SK-N-SH treated with all-trans-retinoic acid at 6 μM for 48 hours (cell line): Measurements from ENCODE around the gene FRMPD2.

Experiments used
- ATAC-seq: fragments of 200-7000 bp; cut with Tn5 transposase; 3 replicates; pipeline ENCODE4 v1.9.1; 2020; ENCODE audit warnings: mild to moderate bottlenecking, moderate library complexity
- ARNTL ChIP-seq: fragments of 450-650 bp; formaldehyde crosslinking; IDR thresholded peaks from 2 replicates; pipeline ENCODE4 v1.5.0; 2020; ENCODE audit warnings: low read depth, mild to moderate bottlenecking, moderate library complexity, borderline replicate concordance
- BACH2 ChIP-seq: fragments of 250-450 bp; sonication (Bioruptor Pico); IDR thresholded peaks from 2 replicates; pipeline ENCODE4 v1.9.0; 2021; ENCODE audit warnings: mild to moderate bottlenecking, borderline replicate concordance
- CSDC2 ChIP-seq: fragments of 250-450 bp; sonication (Bioruptor Pico); IDR thresholded peaks from 2 replicates; pipeline ENCODE4 v1.5.0; 2020; ENCODE audit warnings: mild to moderate bottlenecking, moderate library complexity
- ESRRG ChIP-seq: fragments of 250-450 bp; sonication (Bioruptor Pico); IDR thresholded peaks from 2 replicates; pipeline ENCODE4 v1.6.1; 2021; ENCODE audit warnings: mild to moderate bottlenecking
- GLIS3 ChIP-seq: fragments of 250-450 bp; sonication (Bioruptor Pico); IDR thresholded peaks from 2 replicates; pipeline ENCODE4 v1.5.0; 2020; ENCODE audit warnings: mild to moderate bottlenecking, moderate library complexity
- OSR1 ChIP-seq: fragments of 250-450 bp; sonication (Bioruptor Pico); IDR thresholded peaks from 2 replicates; pipeline ENCODE4 v1.8.0; 2022; ENCODE audit warnings: moderate library complexity, mild to moderate bottlenecking, inconsistent platforms
- PPARA ChIP-seq: fragments of 250-450 bp; sonication (Bioruptor Pico); IDR thresholded peaks from 2 replicates; pipeline ENCODE4 v1.5.0; 2020; ENCODE audit warnings: mild to moderate bottlenecking, borderline replicate concordance
- RARB ChIP-seq: fragments of 250-450 bp; sonication (Bioruptor Pico); IDR thresholded peaks from 2 replicates; pipeline ENCODE4 v1.8.0; 2021; ENCODE audit warnings: mild to moderate bottlenecking, moderate library complexity
- SNAI2 ChIP-seq: fragments of 250-450 bp; sonication (Bioruptor Pico); IDR thresholded peaks from 2 replicates; pipeline ENCODE4 v1.5.0; 2020; ENCODE audit warnings: mild to moderate bottlenecking, moderate library complexity
- TCF4 ChIP-seq: fragments of 250-450 bp; sonication (Bioruptor Pico); IDR thresholded peaks from 2 replicates; pipeline ENCODE4 v1.8.0; 2021; ENCODE audit warnings: mild to moderate bottlenecking, moderate library complexity, borderline replicate concordance
- TOX ChIP-seq: fragments of 250-450 bp; sonication (Bioruptor Pico); IDR thresholded peaks from 2 replicates; pipeline ENCODE4 v1.8.0; 2021; ENCODE audit warnings: mild to moderate bottlenecking, moderate library complexity, borderline replicate concordance
- ZC3H10 ChIP-seq: fragments of 250-450 bp; sonication (Bioruptor Pico); IDR thresholded peaks from 2 replicates; pipeline ENCODE4 v1.5.1; 2021; ENCODE audit warnings: mild to moderate bottlenecking, moderate library complexity
- ZFP30 ChIP-seq: fragments of 450-650 bp; formaldehyde crosslinking; IDR thresholded peaks from 2 replicates; pipeline ENCODE4 v1.5.0; 2022; ENCODE audit warnings: mild to moderate bottlenecking, moderate library complexity
- ZNF565 ChIP-seq: fragments of 450-650 bp; formaldehyde crosslinking; conservative IDR thresholded peaks from 2 replicates; pipeline ENCODE4 v1.5.0; 2020; ENCODE audit warnings: low read depth, mild to moderate bottlenecking, moderate library complexity
- ZNF8 ChIP-seq: fragments of 450-650 bp; formaldehyde crosslinking; IDR thresholded peaks from 2 replicates; pipeline ENCODE4 v1.5.0; 2020; ENCODE audit warnings: mild to moderate bottlenecking, moderate library complexity
- TF ChIP-seq, protein P1 (sequence below): fragments of 250-450 bp; sonication (Bioruptor Pico); IDR thresholded peaks from 2 replicates; pipeline ENCODE4 v1.5.0; 2020; ENCODE audit warnings: mild to moderate bottlenecking, moderate library complexity
- TF ChIP-seq, protein P2 (sequence below): fragments of 250-450 bp; sonication (Bioruptor Pico); IDR thresholded peaks from 2 replicates; pipeline ENCODE4 v1.8.0; 2020; ENCODE audit warnings: mild to moderate bottlenecking, moderate library complexity, borderline replicate concordance
- TF ChIP-seq, protein P3 (sequence below): fragments of 250-450 bp; sonication (Bioruptor Pico); IDR thresholded peaks from 2 replicates; pipeline ENCODE4 v1.5.1; 2020; ENCODE audit warnings: low read depth, mild to moderate bottlenecking, moderate library complexity
- TF ChIP-seq, protein P4 (sequence below): fragments of 250-450 bp; sonication (Bioruptor Pico); IDR thresholded peaks from 2 replicates; pipeline ENCODE4 v1.5.1; 2021; ENCODE audit warnings: mild to moderate bottlenecking, moderate library complexity

Gene FRMPD2

DNA sequence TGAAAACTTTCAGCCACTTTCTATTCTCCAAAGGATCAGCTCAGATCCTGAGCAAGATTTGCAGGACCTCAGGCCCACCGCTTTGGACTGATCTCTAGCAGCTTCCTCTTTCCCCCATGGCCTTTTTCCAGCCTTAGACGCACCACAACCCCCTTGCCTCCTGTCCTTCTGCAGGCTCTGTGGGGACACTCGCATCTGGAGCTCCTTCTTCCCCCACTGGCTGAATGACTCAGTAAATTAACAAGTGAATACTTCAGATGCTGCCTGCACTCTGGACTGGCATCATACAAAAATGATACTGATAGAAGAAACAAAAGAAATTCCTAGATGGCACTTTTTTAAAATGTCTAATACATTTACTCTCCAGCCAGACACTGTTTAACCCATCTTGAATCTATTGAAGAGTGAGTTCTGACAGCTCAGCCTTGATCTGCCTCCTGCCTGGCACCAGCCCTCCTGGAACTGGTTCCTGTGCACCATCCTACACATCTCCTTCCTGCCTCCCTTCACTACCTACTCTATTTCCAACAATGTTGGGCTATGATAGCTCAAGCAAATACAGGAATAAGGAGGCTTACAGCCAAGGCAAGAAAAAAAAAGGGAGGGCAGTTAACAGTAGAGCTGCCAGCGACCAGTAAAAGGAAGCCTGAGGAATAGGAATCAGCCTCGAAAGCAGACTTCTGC is 3.3 kb downstream of the FRMPD2 start:
- no peak for ATAC-seq

DNA sequence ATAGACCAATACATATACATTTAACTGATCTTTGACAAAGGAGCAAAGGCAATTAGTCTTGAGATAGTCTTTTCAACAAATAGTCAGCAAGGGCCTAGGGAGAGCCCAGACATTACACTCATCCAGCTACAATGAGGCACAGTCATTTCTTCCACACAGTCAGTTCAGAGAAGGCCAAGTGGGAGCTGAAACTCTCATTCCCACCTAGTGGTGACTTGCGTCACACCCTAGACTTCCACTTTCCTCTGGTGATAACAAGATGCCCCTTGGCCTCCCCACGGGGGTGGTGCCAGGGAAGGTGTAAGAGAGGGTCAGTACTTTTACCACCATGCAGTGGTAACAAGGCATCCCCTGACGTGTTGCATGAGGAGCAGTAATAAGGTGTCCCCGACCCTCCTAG is 8.0 kb downstream of the FRMPD2 start:
- ATAC-seq = no peak
- TF ChIP-seq ESRRG = no peak
- TF ChIP-seq GLIS3 = no peak
- TF ChIP-seq, all 23 proteins: peak for 0

More for the DNA sequence above, 3.3 kb downstream of the FRMPD2 start:
- TF ChIP-seq GLIS3 (no peak), OSR1 (CRISPR knock-in tag) (no peak), ZC3H10 (CRISPR knock-in tag) (no peak), ZNF8 (CRISPR knock-in tag) (no peak), ESRRG (no peak), RARB (CRISPR knock-in tag) (no peak), BACH2 (no peak), TCF4 (CRISPR knock-in tag) (no peak), ZNF565 (CRISPR knock-in tag) (no peak), SNAI2 (no peak), CSDC2 (CRISPR knock-in tag) (no peak), PPARA (CRISPR knock-in tag) (no peak), TOX (CRISPR knock-in tag) (no peak), ARNTL (CRISPR knock-in tag) (no peak)
- TF ChIP-seq, protein P1, sequence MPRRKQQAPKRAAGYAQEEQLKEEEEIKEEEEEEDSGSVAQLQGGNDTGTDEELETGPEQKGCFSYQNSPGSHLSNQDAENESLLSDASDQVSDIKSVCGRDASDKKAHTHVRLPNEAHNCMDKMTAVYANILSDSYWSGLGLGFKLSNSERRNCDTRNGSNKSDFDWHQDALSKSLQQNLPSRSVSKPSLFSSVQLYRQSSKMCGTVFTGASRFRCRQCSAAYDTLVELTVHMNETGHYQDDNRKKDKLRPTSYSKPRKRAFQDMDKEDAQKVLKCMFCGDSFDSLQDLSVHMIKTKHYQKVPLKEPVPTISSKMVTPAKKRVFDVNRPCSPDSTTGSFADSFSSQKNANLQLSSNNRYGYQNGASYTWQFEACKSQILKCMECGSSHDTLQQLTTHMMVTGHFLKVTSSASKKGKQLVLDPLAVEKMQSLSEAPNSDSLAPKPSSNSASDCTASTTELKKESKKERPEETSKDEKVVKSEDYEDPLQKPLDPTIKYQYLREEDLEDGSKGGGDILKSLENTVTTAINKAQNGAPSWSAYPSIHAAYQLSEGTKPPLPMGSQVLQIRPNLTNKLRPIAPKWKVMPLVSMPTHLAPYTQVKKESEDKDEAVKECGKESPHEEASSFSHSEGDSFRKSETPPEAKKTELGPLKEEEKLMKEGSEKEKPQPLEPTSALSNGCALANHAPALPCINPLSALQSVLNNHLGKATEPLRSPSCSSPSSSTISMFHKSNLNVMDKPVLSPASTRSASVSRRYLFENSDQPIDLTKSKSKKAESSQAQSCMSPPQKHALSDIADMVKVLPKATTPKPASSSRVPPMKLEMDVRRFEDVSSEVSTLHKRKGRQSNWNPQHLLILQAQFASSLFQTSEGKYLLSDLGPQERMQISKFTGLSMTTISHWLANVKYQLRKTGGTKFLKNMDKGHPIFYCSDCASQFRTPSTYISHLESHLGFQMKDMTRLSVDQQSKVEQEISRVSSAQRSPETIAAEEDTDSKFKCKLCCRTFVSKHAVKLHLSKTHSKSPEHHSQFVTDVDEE = no peak
- TF ChIP-seq, protein P2, sequence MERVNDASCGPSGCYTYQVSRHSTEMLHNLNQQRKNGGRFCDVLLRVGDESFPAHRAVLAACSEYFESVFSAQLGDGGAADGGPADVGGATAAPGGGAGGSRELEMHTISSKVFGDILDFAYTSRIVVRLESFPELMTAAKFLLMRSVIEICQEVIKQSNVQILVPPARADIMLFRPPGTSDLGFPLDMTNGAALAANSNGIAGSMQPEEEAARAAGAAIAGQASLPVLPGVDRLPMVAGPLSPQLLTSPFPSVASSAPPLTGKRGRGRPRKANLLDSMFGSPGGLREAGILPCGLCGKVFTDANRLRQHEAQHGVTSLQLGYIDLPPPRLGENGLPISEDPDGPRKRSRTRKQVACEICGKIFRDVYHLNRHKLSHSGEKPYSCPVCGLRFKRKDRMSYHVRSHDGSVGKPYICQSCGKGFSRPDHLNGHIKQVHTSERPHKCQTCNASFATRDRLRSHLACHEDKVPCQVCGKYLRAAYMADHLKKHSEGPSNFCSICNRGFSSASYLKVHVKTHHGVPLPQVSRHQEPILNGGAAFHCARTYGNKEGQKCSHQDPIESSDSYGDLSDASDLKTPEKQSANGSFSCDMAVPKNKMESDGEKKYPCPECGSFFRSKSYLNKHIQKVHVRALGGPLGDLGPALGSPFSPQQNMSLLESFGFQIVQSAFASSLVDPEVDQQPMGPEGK = no peak
- TF ChIP-seq, protein P3, sequence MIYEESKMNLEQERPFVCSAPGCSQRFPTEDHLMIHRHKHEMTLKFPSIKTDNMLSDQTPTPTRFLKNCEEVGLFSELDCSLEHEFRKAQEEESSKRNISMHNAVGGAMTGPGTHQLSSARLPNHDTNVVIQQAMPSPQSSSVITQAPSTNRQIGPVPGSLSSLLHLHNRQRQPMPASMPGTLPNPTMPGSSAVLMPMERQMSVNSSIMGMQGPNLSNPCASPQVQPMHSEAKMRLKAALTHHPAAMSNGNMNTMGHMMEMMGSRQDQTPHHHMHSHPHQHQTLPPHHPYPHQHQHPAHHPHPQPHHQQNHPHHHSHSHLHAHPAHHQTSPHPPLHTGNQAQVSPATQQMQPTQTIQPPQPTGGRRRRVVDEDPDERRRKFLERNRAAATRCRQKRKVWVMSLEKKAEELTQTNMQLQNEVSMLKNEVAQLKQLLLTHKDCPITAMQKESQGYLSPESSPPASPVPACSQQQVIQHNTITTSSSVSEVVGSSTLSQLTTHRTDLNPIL = no peak
- TF ChIP-seq, protein P4, sequence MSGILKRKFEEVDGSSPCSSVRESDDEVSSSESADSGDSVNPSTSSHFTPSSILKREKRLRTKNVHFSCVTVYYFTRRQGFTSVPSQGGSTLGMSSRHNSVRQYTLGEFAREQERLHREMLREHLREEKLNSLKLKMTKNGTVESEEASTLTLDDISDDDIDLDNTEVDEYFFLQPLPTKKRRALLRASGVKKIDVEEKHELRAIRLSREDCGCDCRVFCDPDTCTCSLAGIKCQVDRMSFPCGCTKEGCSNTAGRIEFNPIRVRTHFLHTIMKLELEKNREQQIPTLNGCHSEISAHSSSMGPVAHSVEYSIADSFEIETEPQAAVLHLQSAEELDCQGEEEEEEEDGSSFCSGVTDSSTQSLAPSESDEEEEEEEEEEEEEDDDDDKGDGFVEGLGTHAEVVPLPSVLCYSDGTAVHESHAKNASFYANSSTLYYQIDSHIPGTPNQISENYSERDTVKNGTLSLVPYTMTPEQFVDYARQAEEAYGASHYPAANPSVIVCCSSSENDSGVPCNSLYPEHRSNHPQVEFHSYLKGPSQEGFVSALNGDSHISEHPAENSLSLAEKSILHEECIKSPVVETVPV (CRISPR knock-in tag) = no peak

- no peak for TF ChIP-seq ZNF565 (CRISPR knock-in tag)
- TF ChIP-seq OSR1 (CRISPR knock-in tag) = no peak
- TF ChIP-seq ZFP30 = no peak
- no peak for TF ChIP-seq RARB (CRISPR knock-in tag)
- TF ChIP-seq BACH2 = no peak
- no peak for TF ChIP-seq ZC3H10 (CRISPR knock-in tag)
- TF ChIP-seq ZNF8 (CRISPR knock-in tag) = no peak
- TF ChIP-seq, protein P4 (CRISPR knock-in tag) = no peak
- no peak for TF ChIP-seq TCF4 (CRISPR knock-in tag)
- TF ChIP-seq PPARA (CRISPR knock-in tag) = no peak
- ATAC-seq = no peak
These were observed 16.4 kb downstream of the FRMPD2 start for GRCh38 chr10:48258105-48258504.
